Suprapubic skin (tissue), 4 donors: ENCODE results near the gene PRKCE.

Experiments
- EP300 ChIP-seq: sonication (generic); formaldehyde crosslinking; IDR thresholded peaks from one replicate; pipeline ENCODE4 v1.6.1; 2017; ENCODE audit warnings: antibody characterized with exemption
- POLR2A ChIP-seq, 2 donors: fragments of 450-650 bp; IDR thresholded peaks; one replicate each; pipeline ENCODE4 v1.6.1; 2017; ENCODE audit warnings: antibody characterized with exemption in 2 of 2, mild to moderate bottlenecking in 2 of 2, moderate library complexity in 2 of 2
- POLR2AphosphoS5 ChIP-seq, 3 donors: sonication (generic); formaldehyde crosslinking; IDR thresholded peaks; one replicate each; pipeline ENCODE4 v1.6.1; 2017; ENCODE audit warnings: antibody characterized with exemption in 3 of 3
- TF ChIP-seq, protein P1 (sequence below), 2 donors: fragments of 200-600 bp in 1 of 2; fragments of 450-650 bp in 1 of 2; sonication (generic) in 1 of 2; IDR thresholded peaks; one replicate each; pipeline ENCODE4 v1.5.1; 2016 to 2019; ENCODE audit warnings: antibody characterized with exemption in 2 of 2, mild to moderate bottlenecking in 1 of 2, moderate library complexity in 1 of 2

- TF ChIP-seq POLR2A (IDR thresholded peaks at IDR 0.05) (no peak), EP300 (no peak), POLR2AphosphoS5 (IDR thresholded peaks at IDR 0.05) (no peak)
- TF ChIP-seq, protein P1, sequence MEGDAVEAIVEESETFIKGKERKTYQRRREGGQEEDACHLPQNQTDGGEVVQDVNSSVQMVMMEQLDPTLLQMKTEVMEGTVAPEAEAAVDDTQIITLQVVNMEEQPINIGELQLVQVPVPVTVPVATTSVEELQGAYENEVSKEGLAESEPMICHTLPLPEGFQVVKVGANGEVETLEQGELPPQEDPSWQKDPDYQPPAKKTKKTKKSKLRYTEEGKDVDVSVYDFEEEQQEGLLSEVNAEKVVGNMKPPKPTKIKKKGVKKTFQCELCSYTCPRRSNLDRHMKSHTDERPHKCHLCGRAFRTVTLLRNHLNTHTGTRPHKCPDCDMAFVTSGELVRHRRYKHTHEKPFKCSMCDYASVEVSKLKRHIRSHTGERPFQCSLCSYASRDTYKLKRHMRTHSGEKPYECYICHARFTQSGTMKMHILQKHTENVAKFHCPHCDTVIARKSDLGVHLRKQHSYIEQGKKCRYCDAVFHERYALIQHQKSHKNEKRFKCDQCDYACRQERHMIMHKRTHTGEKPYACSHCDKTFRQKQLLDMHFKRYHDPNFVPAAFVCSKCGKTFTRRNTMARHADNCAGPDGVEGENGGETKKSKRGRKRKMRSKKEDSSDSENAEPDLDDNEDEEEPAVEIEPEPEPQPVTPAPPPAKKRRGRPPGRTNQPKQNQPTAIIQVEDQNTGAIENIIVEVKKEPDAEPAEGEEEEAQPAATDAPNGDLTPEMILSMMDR (IDR thresholded peaks at IDR 0.05): no peak
Measured at GRCh38 chr2:45902781-45903375, 251.4 kb downstream of the PRKCE start.
